AG04450 (cell line): ENCODE measurements around the gene MDK. TPM values are rescaled to one million over a fixed set of nuclear protein-coding genes. Genes with fewer than 3 reads are reported as not detected.

Experiments
- CTCF ChIA-PET: fragments of 300-600, 350-600 bp; formaldehyde crosslinking; extraction: SDS; loops from one replicate; lab custom pipeline; 2022; ENCODE audit warnings: antibody characterized with exemption, inconsistent platforms; lab: Charles Lee
- POLR2A ChIA-PET: fragments of 350-600 bp; formaldehyde crosslinking; extraction: SDS; loops from one replicate; lab custom pipeline; 2021; ENCODE audit warnings: antibody characterized with exemption, inconsistent platforms; lab: Yijun Ruan, JAX
- DNase-seq: peaks from one replicate; pipeline ENCODE4 v3.0.0-alpha.2; 2011; ENCODE audit warnings: low read depth, low spot score
- H3K27ac ChIP-seq: one replicate; pipeline ENCODE4 v1.5.1; 2012; ENCODE audit warnings: low read depth, low read length, control low read depth
- H3K27me3 ChIP-seq: one replicate; pipeline ENCODE4 v1.6.0; 2012; ENCODE audit warnings: low read length; ENCODE audit not compliant: control insufficient read depth, insufficient read depth
- H3K4me3 ChIP-seq: 2 replicates; pipeline ENCODE4 v1.5.1; 2011; ENCODE audit warnings: mild to moderate bottlenecking, low read depth, low read length, control low read depth
- H3K9me3 ChIP-seq: 2 replicates; pipeline ENCODE4 v1.5.1; 2012; ENCODE audit warnings: low read length; ENCODE audit not compliant: control insufficient read depth, insufficient read depth
- CTCF ChIP-seq: IDR thresholded peaks from 2 replicates; pipeline ENCODE4 v1.5.1; 2011; ENCODE audit warnings: low read depth, low read length, control low read depth, inconsistent platforms
- polyA plus RNA-seq: library from polyadenylated mRNA; depleted of rRNA; stranded (reverse); fragments of >200 nt; gene quantifications from 2 replicates; pipeline ENCODE4 v1.2.3, GENCODE V29; 2011

The MDK gene
- polyA plus RNA-seq, 1 experiment = 445 TPM

- DNase-seq = no peak
- Histone ChIP-seq H3K4me3 (no peak overlapping the region), H3K9me3 (no peaks in the 10 kb centered on the region), H3K27me3 (no peaks in the 10 kb centered on the region), H3K27ac (no peak overlapping the region)
- POLR2A ChIA-PET = interaction anchor here (0.5 to 1.0 kb wide), 2 partner anchors 9 to 116 kb away, joined by 3 read pairs; no protein-coding TSS in a partner anchor
- CTCF ChIA-PET = interaction anchor here (1.3 to 4.7 kb wide), 2 partner anchors 15 to 125 kb away, joined by 6 to 19 read pairs; no protein-coding TSS in a partner anchor
- no peak for TF ChIP-seq CTCF
Measured at GRCh38 chr11:46404476-46405017, 23.1 kb downstream of the MDK start.

- no peak for DNase-seq
- no peaks in the 10 kb centered on the region for H3K9me3 ChIP-seq
- no peak overlapping the region for H3K4me3 ChIP-seq
- no peak for TF ChIP-seq CTCF
- ChIA-PET POLR2A (no interaction called here), CTCF (no interaction called here)
- no peaks in the 10 kb centered on the region for H3K27me3 ChIP-seq
- H3K27ac ChIP-seq = no peak overlapping the region
Measured at GRCh38 chr11:46407635-46408034, 26.2 kb downstream of the MDK start.

- no peaks in the 10 kb centered on the region for H3K27me3 ChIP-seq
- H3K27ac ChIP-seq = no peak overlapping the region
- no peak overlapping the region for H3K4me3 ChIP-seq
- ChIA-PET POLR2A (no interaction called here), CTCF (interaction anchor here (2.1 kb wide), 1 partner anchor 121 kb away, joined by 5 read pairs; no protein-coding TSS in a partner anchor)
- no peaks in the 10 kb centered on the region for H3K9me3 ChIP-seq
- TF ChIP-seq CTCF = no peak
- no peak for DNase-seq
Measured at GRCh38 chr11:46408407-46408986, 27.0 kb downstream of the MDK start.

GRCh38 chr11:46410021-46410420, 28.6 kb downstream of the MDK start:
- Histone ChIP-seq H3K27me3 (no peaks in the 10 kb centered on the region), H3K4me3 (no peak overlapping the region), H3K27ac (no peak overlapping the region), H3K9me3 (no peaks in the 10 kb centered on the region)
- peak; percentile 39 for TF ChIP-seq CTCF
- DNase-seq = no peak
- ChIA-PET POLR2A (interaction anchor here (0.6 kb wide), 1 partner anchor 186 kb away, joined by 5 read pairs; no protein-coding TSS in a partner anchor), CTCF (interaction anchor here (0.8 to 2.1 kb wide), 4 partner anchors 12 to 119 kb away, joined by 3 to 6 read pairs (median 4); no protein-coding TSS in a partner anchor)
